H9 (cell line): ENCODE measurements around the gene SYNC. TPM values are rescaled to one million over a fixed set of nuclear protein-coding genes. Genes with fewer than 3 reads are reported as not detected.

Experiments
- DNase-seq: peaks from one replicate; pipeline ENCODE4 v3.0.0-alpha.2; 2017
- H2AFZ ChIP-seq: one replicate; pipeline ENCODE4 v1.6.1; 2013; ENCODE audit warnings: mild to moderate bottlenecking, low read length, control low read depth, moderate library complexity
- H2AK5ac ChIP-seq: 2 replicates; pipeline ENCODE4 v1.6.1; 2013; ENCODE audit warnings: low read length, control low read depth, mixed read lengths; ENCODE audit not compliant: insufficient read length
- H2BK120ac ChIP-seq: one replicate; pipeline ENCODE4 v1.6.1; 2013; ENCODE audit warnings: low read depth, mild to moderate bottlenecking, low read length, control low read depth, inconsistent platforms; ENCODE audit not compliant: poor library complexity, severe bottlenecking
- H2BK12ac ChIP-seq: 2 replicates; pipeline ENCODE4 v1.6.1; 2013; ENCODE audit warnings: low read length, control low read depth, mixed read lengths, low read depth; ENCODE audit not compliant: insufficient read length
- H2BK15ac ChIP-seq: 2 replicates; pipeline ENCODE4 v1.6.1; 2013; ENCODE audit warnings: low read depth, low read length, control low read depth
- H2BK20ac ChIP-seq: one replicate; pipeline ENCODE4 v1.6.1; 2013; ENCODE audit warnings: low read depth, mild to moderate bottlenecking, low read length, control low read depth, inconsistent platforms; ENCODE audit not compliant: poor library complexity, severe bottlenecking
- H2BK5ac ChIP-seq: 2 replicates; pipeline ENCODE4 v1.6.1; 2013; ENCODE audit warnings: low read length, control low read depth, mixed read lengths; ENCODE audit not compliant: insufficient read length
- H3K14ac ChIP-seq: 2 replicates; pipeline ENCODE4 v1.6.1; 2013; ENCODE audit warnings: low read length, control low read depth; ENCODE audit not compliant: insufficient read depth
- H3K18ac ChIP-seq: 2 replicates; pipeline ENCODE4 v1.6.1; 2013; ENCODE audit warnings: low read depth, mild to moderate bottlenecking, mixed read lengths, low read length, control low read depth; ENCODE audit not compliant: insufficient read length
- H3K23ac ChIP-seq: 2 replicates; pipeline ENCODE4 v1.6.1; 2013; ENCODE audit warnings: low read length, control low read depth, mixed read lengths, low read depth; ENCODE audit not compliant: insufficient read length
- H3K23me2 ChIP-seq: 2 replicates; pipeline ENCODE4 v1.6.1; 2013; ENCODE audit warnings: low read depth, mild to moderate bottlenecking, mixed read lengths, low read length, control low read depth; ENCODE audit not compliant: insufficient read length, poor library complexity, severe bottlenecking
- H3K27ac ChIP-seq: 2 replicates; pipeline ENCODE4 v1.5.1; 2013; ENCODE audit warnings: low read length, control low read depth, mixed read lengths, low read depth; ENCODE audit not compliant: insufficient read length
- H3K27me3 ChIP-seq: 2 replicates; pipeline ENCODE4 v1.6.1; 2013; ENCODE audit warnings: low read length, control low read depth, inconsistent platforms; ENCODE audit not compliant: insufficient read depth
- H3K4ac ChIP-seq: 2 replicates; pipeline ENCODE4 v1.6.1; 2013; ENCODE audit warnings: low read depth, mild to moderate bottlenecking, control low read depth, inconsistent platforms, low read length, moderate library complexity
- H3K4me1 ChIP-seq: 2 replicates; pipeline ENCODE4 v1.6.1; 2013; ENCODE audit warnings: low read length, control low read depth, inconsistent platforms; ENCODE audit not compliant: insufficient read depth
- H3K4me2 ChIP-seq: 2 replicates; pipeline ENCODE4 v1.6.1; 2013; ENCODE audit warnings: low read length, control low read depth, mixed read lengths; ENCODE audit not compliant: insufficient read length, insufficient read depth
- H3K56ac ChIP-seq: 2 replicates; pipeline ENCODE4 v1.6.1; 2013; ENCODE audit warnings: low read depth, mild to moderate bottlenecking, mixed read lengths, low read length, control low read depth; ENCODE audit not compliant: insufficient read length
- H3K79me1 ChIP-seq: 2 replicates; pipeline ENCODE4 v1.6.1; 2013; ENCODE audit warnings: low read depth, mild to moderate bottlenecking, moderate library complexity, low read length, control low read depth, inconsistent platforms; ENCODE audit not compliant: insufficient read depth, poor library complexity, severe bottlenecking
- H3K79me2 ChIP-seq: 2 replicates; pipeline ENCODE4 v1.6.1; 2013; ENCODE audit warnings: low read length, control low read depth, inconsistent platforms; ENCODE audit not compliant: insufficient read depth
- H3K9ac ChIP-seq: 2 replicates; pipeline ENCODE4 v1.6.1; 2013; ENCODE audit warnings: low read length, control low read depth, mixed read lengths; ENCODE audit not compliant: insufficient read length; ENCODE audit errors: extremely low read depth
- H3K9me3 ChIP-seq: one replicate; pipeline ENCODE4 v1.6.1; 2013; ENCODE audit warnings: low read depth, low read length, inconsistent platforms; ENCODE audit not compliant: control insufficient read depth
- H3T11ph ChIP-seq: one replicate; pipeline ENCODE4 v1.6.1; 2013; ENCODE audit warnings: mild to moderate bottlenecking, low read length, control low read depth, inconsistent platforms
- H4K20me1 ChIP-seq: one replicate; pipeline ENCODE4 v1.6.1; 2013; ENCODE audit not compliant: control insufficient read depth, insufficient read length, insufficient read depth
- H4K5ac ChIP-seq: 2 replicates; pipeline ENCODE4 v1.6.1; 2013; ENCODE audit warnings: low read depth, mild to moderate bottlenecking, mixed read lengths, low read length, control low read depth; ENCODE audit not compliant: insufficient read length
- H4K8ac ChIP-seq: replicated peaks from 2 replicates; pipeline ENCODE4 v1.6.1; 2013; ENCODE audit warnings: low read length, control low read depth, mixed read lengths, low read depth; ENCODE audit not compliant: insufficient read length
- H4K91ac ChIP-seq: 2 replicates; pipeline ENCODE4 v1.6.1; 2013; ENCODE audit warnings: low read depth, mild to moderate bottlenecking, moderate library complexity, mixed read lengths, low read length, control low read depth; ENCODE audit not compliant: insufficient read length
- H3K27ac Mint-ChIP-seq, 3 experiments: 2 replicates in 2 of 3; 3 replicates in 1 of 3; pipeline ENCODE4 v1.8.0; 2020 to 2021; ENCODE audit warnings: mixed read lengths in 3 of 3, mild to moderate bottlenecking in 1 of 3, moderate library complexity in 1 of 3
- H3K27me3 Mint-ChIP-seq: 2 replicates; pipeline ENCODE4 v1.8.0; 2021; ENCODE audit warnings: low read depth, mild to moderate bottlenecking, moderate library complexity, mixed read lengths
- H3K36me3 Mint-ChIP-seq, 3 experiments: 2 replicates in 2 of 3; 3 replicates in 1 of 3; pipeline ENCODE4 v1.8.0; 2020 to 2021; ENCODE audit warnings: low read depth in 3 of 3, mixed read lengths in 3 of 3; ENCODE audit not compliant: insufficient read depth in 1 of 3
- H3K4me1 Mint-ChIP-seq, 2 experiments: 2 replicates each; pipeline ENCODE4 v1.8.0; 2020; ENCODE audit warnings: mixed read lengths in 2 of 2
- H3K4me3 Mint-ChIP-seq, 2 experiments: 2 replicates in 1 of 2; 3 replicates in 1 of 2; pipeline ENCODE4 v1.8.0; 2020 to 2021; ENCODE audit warnings: mild to moderate bottlenecking in 2 of 2, mixed read lengths in 2 of 2, moderate library complexity in 1 of 2
- H3K9me3 Mint-ChIP-seq, 2 experiments: 2 replicates in 1 of 2; 3 replicates in 1 of 2; pipeline ENCODE4 v1.8.0; 2020; ENCODE audit warnings: mild to moderate bottlenecking in 2 of 2, mixed read lengths in 2 of 2, moderate library complexity in 1 of 2
- CTCF ChIP-seq: fragments of 200-600 bp; sonication (generic); conservative IDR thresholded peaks from 3 replicates; pipeline ENCODE4 v1.8.0; 2021; ENCODE audit warnings: antibody characterized with exemption, mild to moderate bottlenecking
- WGBS: extraction: QIAGEN DNeasy Blood & Tissue Kit; methylation state at CpG from one replicate; pipeline ENCODE4 v1.1.7; 2013; ENCODE audit warnings: missing lambda C conversion rate, low lambda C conversion rate, mixed read lengths; ENCODE audit not compliant: insufficient read length; ENCODE audit errors: extremely low coverage; 5-methylcytosine and 5-hydroxymethylcytosine counted together
- total RNA-seq: library from RNA; stranded (reverse); gene quantifications from 2 replicates; pipeline ENCODE4 v1.2.1, GENCODE V29; 2021

Gene SYNC
- total RNA-seq, 1 experiment from 2014 or later = 0.15 TPM

GRCh38 chr1:32729254-32730046 is 26.9 kb upstream of the SYNC start:
- H3K27me3 ChIP-seq = no peaks in the 10 kb centered on the region
- H4K8ac ChIP-seq = no peak overlapping the region
- no peaks in the 10 kb centered on the region for H3K23me2 ChIP-seq
- no peak overlapping the region for H4K91ac ChIP-seq
- no peak for DNase-seq
- H3K27ac ChIP-seq = no peak overlapping the region
- TF ChIP-seq CTCF = no peak; the same call in 2 of the 3 replicates
- no peak overlapping the region for H2AK5ac ChIP-seq
- H3K9me3 Mint-ChIP-seq = no peaks in the 10 kb centered on the region
- H3K9me3 ChIP-seq = no peaks in the 10 kb centered on the region
- H2BK15ac ChIP-seq = no peak overlapping the region
- no peak overlapping the region for H3K9ac ChIP-seq
- no peaks in the 10 kb centered on the region for H3K79me2 ChIP-seq
- H2BK12ac ChIP-seq = no peak overlapping the region
- no peak overlapping the region for H3K56ac ChIP-seq
- no peak overlapping the region for H3K27ac Mint-ChIP-seq
- H4K20me1 ChIP-seq = no peaks in the 10 kb centered on the region
- peaks cover 26 to 30% of the 10 kb centered on the region in 2 experiments for H3K4me1 Mint-ChIP-seq
- no peaks in the 10 kb centered on the region; the same call in 1 of the 2 replicates for H3K4me1 ChIP-seq
- no peak overlapping the region for H2BK5ac ChIP-seq
- no peak overlapping the region for H3K4me2 ChIP-seq
- H3K36me3 Mint-ChIP-seq = no peaks in the 10 kb centered on the region
- H2AFZ ChIP-seq = no peak overlapping the region
- peaks cover 23% of the 10 kb centered on the region for H3K27me3 Mint-ChIP-seq
- no peak overlapping the region for H3T11ph ChIP-seq
- no peak overlapping the region for H2BK20ac ChIP-seq
- WGBS = no CpG with 5 or more reads among the region's 14 CpGs
- H3K23ac ChIP-seq = no peak overlapping the region
- no peak overlapping the region for H3K18ac ChIP-seq
- H3K79me1 ChIP-seq = no peaks in the 10 kb centered on the region
- H2BK120ac ChIP-seq = no peak overlapping the region
- no peak overlapping the region for H3K4ac ChIP-seq
- no peak overlapping the region for H3K14ac ChIP-seq
- H3K4me3 Mint-ChIP-seq = no peak overlapping the region
- no peak overlapping the region for H4K5ac ChIP-seq
